SK-N-SH (cell line): ENCODE results near the gene SHBG.

Source experiments
- FOXM1 ChIP-seq: IDR thresholded peaks from 2 replicates; pipeline ENCODE4 v1.4.0; 2012; ENCODE audit warnings: low read depth, mild to moderate bottlenecking
- JUND ChIP-seq: IDR thresholded peaks from 2 replicates; pipeline ENCODE4 v1.4.0; 2012
- TAF1 ChIP-seq: IDR thresholded peaks from 2 replicates; pipeline ENCODE4 v1.6.1; 2012; ENCODE audit warnings: low read depth, mild to moderate bottlenecking, low read length, moderate library complexity, borderline replicate concordance
- TCF12 ChIP-seq: IDR thresholded peaks from 2 replicates; pipeline ENCODE4 v1.4.0; 2012
- TF ChIP-seq, protein P1 (sequence below): fragments of 200-600 bp; sonication (generic); IDR thresholded peaks from 2 replicates; pipeline ENCODE4 v1.6.1; 2017; ENCODE audit warnings: antibody characterized with exemption, mild to moderate bottlenecking, moderate library complexity
- TF ChIP-seq, protein P2 (sequence below): fragments of 150-350 bp; IDR thresholded peaks from 2 replicates; pipeline ENCODE4 v1.6.1; 2017; ENCODE audit warnings: antibody characterized with exemption, low read length, low read depth, borderline replicate concordance
- TF ChIP-seq, protein P3 (sequence below): IDR thresholded peaks from 2 replicates; pipeline ENCODE4; 2012

- TF ChIP-seq, protein P1, sequence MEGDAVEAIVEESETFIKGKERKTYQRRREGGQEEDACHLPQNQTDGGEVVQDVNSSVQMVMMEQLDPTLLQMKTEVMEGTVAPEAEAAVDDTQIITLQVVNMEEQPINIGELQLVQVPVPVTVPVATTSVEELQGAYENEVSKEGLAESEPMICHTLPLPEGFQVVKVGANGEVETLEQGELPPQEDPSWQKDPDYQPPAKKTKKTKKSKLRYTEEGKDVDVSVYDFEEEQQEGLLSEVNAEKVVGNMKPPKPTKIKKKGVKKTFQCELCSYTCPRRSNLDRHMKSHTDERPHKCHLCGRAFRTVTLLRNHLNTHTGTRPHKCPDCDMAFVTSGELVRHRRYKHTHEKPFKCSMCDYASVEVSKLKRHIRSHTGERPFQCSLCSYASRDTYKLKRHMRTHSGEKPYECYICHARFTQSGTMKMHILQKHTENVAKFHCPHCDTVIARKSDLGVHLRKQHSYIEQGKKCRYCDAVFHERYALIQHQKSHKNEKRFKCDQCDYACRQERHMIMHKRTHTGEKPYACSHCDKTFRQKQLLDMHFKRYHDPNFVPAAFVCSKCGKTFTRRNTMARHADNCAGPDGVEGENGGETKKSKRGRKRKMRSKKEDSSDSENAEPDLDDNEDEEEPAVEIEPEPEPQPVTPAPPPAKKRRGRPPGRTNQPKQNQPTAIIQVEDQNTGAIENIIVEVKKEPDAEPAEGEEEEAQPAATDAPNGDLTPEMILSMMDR = no peak
- TF ChIP-seq, protein P2, sequence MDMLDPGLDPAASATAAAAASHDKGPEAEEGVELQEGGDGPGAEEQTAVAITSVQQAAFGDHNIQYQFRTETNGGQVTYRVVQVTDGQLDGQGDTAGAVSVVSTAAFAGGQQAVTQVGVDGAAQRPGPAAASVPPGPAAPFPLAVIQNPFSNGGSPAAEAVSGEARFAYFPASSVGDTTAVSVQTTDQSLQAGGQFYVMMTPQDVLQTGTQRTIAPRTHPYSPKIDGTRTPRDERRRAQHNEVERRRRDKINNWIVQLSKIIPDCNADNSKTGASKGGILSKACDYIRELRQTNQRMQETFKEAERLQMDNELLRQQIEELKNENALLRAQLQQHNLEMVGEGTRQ = no peak
- TF ChIP-seq TCF12 (no peak), FOXM1 (no peak), TAF1 (no peak), JUND (no peak)
- TF ChIP-seq, protein P3, sequence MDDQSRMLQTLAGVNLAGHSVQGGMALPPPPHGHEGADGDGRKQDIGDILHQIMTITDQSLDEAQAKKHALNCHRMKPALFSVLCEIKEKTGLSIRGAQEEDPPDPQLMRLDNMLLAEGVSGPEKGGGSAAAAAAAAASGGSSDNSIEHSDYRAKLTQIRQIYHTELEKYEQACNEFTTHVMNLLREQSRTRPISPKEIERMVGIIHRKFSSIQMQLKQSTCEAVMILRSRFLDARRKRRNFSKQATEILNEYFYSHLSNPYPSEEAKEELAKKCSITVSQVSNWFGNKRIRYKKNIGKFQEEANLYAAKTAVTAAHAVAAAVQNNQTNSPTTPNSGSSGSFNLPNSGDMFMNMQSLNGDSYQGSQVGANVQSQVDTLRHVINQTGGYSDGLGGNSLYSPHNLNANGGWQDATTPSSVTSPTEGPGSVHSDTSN = no peak
Observed at GRCh38 chr17:7651665-7652387, 21.9 kb downstream of the SHBG start.
